Mucosa of descending colon (tissue), 3 donors: ENCODE results near the gene PPM1N. TPM values are rescaled to one million over a fixed set of nuclear protein-coding genes. Genes with fewer than 3 reads are reported as not detected.

ENCODE experiments used
- ATAC-seq: fragments of 200-7000 bp; cut with Tn5 transposase; one replicate; pipeline ENCODE4 v1.9.1; 2020; ENCODE audit warnings: mild to moderate bottlenecking, moderate library complexity
- DNase-seq, 3 donors: peaks; one replicate each; pipeline ENCODE4 v3.0.0-alpha.2; 2020
- H3K36me3 ChIP-seq: fragments of 200-600 bp; one replicate; pipeline ENCODE4 v1.8.0; 2021; ENCODE audit warnings: low read depth, mild to moderate bottlenecking
- H3K4me1 ChIP-seq: fragments of 200-600 bp; one replicate; pipeline ENCODE4 v1.8.0; 2021; ENCODE audit warnings: low read depth, mild to moderate bottlenecking
- H3K4me3 ChIP-seq: fragments of 200-600 bp; one replicate; pipeline ENCODE4 v1.8.0; 2021; ENCODE audit warnings: mild to moderate bottlenecking
- H3K9me3 ChIP-seq: fragments of 200-600 bp; one replicate; pipeline ENCODE4 v1.8.0; 2021; ENCODE audit warnings: mild to moderate bottlenecking
- intact Hi-C, 2 donors: fragments of 100-400 bp; cut with DNase I in 1 of 2; cut with micrococcal nuclease in 1 of 2; formaldehyde crosslinking; loops; one replicate each; pipeline versions ENCODE4 v1.11.0 to v1.11.1; 2022; cut with DNase I, micrococcal nuclease
- total RNA-seq, 3 donors: library from RNA; stranded (reverse); fragmentation: NEBNext Ultra II Directional in 2 of 3; extraction: Animal tissue kit (Norgen Biotek cat#: 25700) in 2 of 3; gene quantifications; one replicate each; pipeline versions ENCODE4 v1.2.1 to v1.2.4, GENCODE V29; 2021 to 2023
- TF ChIP-seq, protein P1 (sequence below): fragments of 200-600 bp; IDR thresholded peaks from one replicate; pipeline ENCODE4 v1.8.0; 2022; ENCODE audit warnings: antibody characterized with exemption, mild to moderate bottlenecking
- donor health status: DM: no; HTN: no; CAD: no; lungs with moderate emphysema.
- donor health status: DM: no; HTN: no; CAD: no.
- donor health status: DM: no; HTN: yes; CAD: no.

Gene PPM1N
- total RNA-seq, 3 donors from 2014 or later: 0.43 to 1.3 (median 0.87) TPM

- Histone ChIP-seq H3K4me3 (no peak overlapping the region), H3K9me3 (no peaks in the 10 kb centered on the region), H3K36me3 (no peaks in the 10 kb centered on the region), H3K4me1 (peaks cover 29% of the 10 kb centered on the region)
- ATAC-seq (no peak), DNase-seq (no peak)
- TF ChIP-seq, protein P1, sequence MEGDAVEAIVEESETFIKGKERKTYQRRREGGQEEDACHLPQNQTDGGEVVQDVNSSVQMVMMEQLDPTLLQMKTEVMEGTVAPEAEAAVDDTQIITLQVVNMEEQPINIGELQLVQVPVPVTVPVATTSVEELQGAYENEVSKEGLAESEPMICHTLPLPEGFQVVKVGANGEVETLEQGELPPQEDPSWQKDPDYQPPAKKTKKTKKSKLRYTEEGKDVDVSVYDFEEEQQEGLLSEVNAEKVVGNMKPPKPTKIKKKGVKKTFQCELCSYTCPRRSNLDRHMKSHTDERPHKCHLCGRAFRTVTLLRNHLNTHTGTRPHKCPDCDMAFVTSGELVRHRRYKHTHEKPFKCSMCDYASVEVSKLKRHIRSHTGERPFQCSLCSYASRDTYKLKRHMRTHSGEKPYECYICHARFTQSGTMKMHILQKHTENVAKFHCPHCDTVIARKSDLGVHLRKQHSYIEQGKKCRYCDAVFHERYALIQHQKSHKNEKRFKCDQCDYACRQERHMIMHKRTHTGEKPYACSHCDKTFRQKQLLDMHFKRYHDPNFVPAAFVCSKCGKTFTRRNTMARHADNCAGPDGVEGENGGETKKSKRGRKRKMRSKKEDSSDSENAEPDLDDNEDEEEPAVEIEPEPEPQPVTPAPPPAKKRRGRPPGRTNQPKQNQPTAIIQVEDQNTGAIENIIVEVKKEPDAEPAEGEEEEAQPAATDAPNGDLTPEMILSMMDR: no peak
- intact Hi-C loops: no loop called here
Observed at GRCh38 chr19:45502111-45502510, 3.9 kb downstream of the PPM1N start.

- TF ChIP-seq, protein P1: no peak
- no peak for DNase-seq
Observed at GRCh38 chr19:45503909-45504308, 5.7 kb downstream of the PPM1N start.

GRCh38 chr19:45505151-45505995, 7.1 kb downstream of the PPM1N start:
- Histone ChIP-seq H3K4me1 (peaks cover 19% of the 10 kb centered on the region), H3K4me3 (no peak overlapping the region), H3K9me3 (no peaks in the 10 kb centered on the region), H3K36me3 (no peaks in the 10 kb centered on the region)
- no peak for DNase-seq
- intact Hi-C loops: no loop called here
- TF ChIP-seq, protein P1: no peak
- no peak for ATAC-seq

More at GRCh38 chr19:45503909-45504308, 5.7 kb downstream of the PPM1N start:
- intact Hi-C loops: no loop called here
- H3K9me3 ChIP-seq: no peaks in the 10 kb centered on the region
- ATAC-seq: no peak
- no peak overlapping the region for H3K4me3 ChIP-seq
- H3K36me3 ChIP-seq: no peaks in the 10 kb centered on the region
- H3K4me1 ChIP-seq: peaks cover 12% of the 10 kb centered on the region

DNA sequence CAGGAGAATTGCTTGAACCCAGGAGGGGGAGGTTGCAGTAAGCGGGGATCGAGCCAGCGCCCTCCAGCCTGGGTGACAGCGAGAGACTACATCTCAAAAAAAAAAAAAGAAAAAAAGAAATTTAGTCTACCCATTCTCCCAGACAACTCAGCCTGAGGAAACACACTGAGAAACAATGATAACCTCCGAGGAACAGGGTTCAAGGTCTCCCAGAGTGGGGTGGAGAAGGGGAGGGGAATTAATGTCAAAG, 7.7 kb downstream of the PPM1N start:
- DNase-seq: no peak
- H3K4me1 ChIP-seq: peaks cover 24% of the 10 kb centered on the region
- no peaks in the 10 kb centered on the region for H3K36me3 ChIP-seq
- intact Hi-C loops: no loop called here
- ATAC-seq: no peak
- TF ChIP-seq, protein P1: no peak
- no peak overlapping the region for H3K4me3 ChIP-seq
- no peaks in the 10 kb centered on the region for H3K9me3 ChIP-seq

DNA sequence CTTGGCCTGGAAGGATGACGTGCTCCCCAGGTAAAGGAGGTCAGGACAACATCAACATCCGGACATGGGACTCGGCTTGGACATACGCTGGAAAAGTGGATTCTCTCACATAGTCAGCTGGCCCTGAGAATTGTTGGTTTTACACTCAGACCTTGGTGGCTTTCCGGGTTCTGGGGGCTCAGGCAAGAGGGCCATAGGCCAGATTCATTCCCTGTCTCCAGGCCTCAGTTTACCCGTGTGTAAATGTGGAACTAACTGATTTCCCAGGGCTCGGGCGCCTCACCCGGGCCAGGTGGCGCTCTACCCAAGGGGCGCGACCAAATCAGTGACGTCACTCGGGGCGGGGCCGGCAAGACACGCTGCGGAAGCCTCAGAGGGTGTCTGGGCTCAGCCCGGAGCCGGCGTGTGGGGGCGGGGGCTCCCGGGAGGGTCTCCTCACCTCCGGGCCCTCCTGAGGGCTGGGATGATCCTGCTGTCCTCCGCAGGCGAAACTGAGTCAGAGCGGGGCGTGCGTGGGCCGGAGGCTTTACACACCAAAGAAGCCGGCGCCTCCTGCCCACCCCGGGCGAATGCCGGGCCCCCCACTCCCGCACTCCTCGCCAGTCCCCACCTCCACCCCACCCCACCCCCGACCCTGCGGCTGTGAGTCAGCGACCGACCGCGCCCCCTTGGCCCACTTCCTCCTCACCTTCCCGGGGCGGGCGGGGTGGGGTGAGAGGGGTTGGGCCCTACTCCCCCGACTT, 8.2 kb downstream of the PPM1N start:
- no peaks in the 10 kb centered on the region for H3K36me3 ChIP-seq
- TF ChIP-seq, protein P1: peak; percentile 66
- peak; percentile 83 for ATAC-seq

More for the DNA sequence above, 8.2 kb downstream of the PPM1N start:
- Histone ChIP-seq H3K9me3 (no peaks in the 10 kb centered on the region), H3K4me1 (peaks cover 29% of the 10 kb centered on the region), H3K4me3 (peak overlapping the region; percentile 88)
- peak; percentile 98 for DNase-seq
- intact Hi-C loops: no loop called here
